Astrocyte (in vitro differentiated cells and primary cell): Measurements from ENCODE around the gene MAPKAPK3. TPM values are rescaled to one million over a fixed set of nuclear protein-coding genes. Genes with fewer than 3 reads are reported as not detected.
A peak's percentile ranks its signal among the peaks of the same experiment; 100 is the strongest.

Source experiments
- DNase-seq: peaks from one replicate; pipeline ENCODE4 v3.0.0-alpha.2; 2010; ENCODE audit warnings: low read depth
- FAIRE-seq: peaks from 2 replicates; lab custom pipeline; 2011; peaks lifted over from hg19 to GRCh38; lab: Jason Lieb, UNC
- H2AFZ ChIP-seq: 2 replicates; pipeline ENCODE4 v1.6.0; 2012; ENCODE audit warnings: low read depth, low read length, inconsistent platforms
- H3K27ac ChIP-seq: 2 replicates; pipeline ENCODE4 v1.5.1; 2011; ENCODE audit warnings: low read depth, low read length, inconsistent platforms
- H3K27me3 ChIP-seq: 2 replicates; pipeline ENCODE4 v1.6.0; 2011; ENCODE audit warnings: low read length, inconsistent platforms; ENCODE audit not compliant: insufficient read depth
- H3K36me3 ChIP-seq: 2 replicates; pipeline ENCODE4 v1.5.1; 2011; ENCODE audit warnings: low read length, inconsistent platforms; ENCODE audit not compliant: insufficient read depth
- H3K4me1 ChIP-seq: 2 replicates; pipeline ENCODE4 v1.5.1; 2011; ENCODE audit warnings: low read length, inconsistent platforms; ENCODE audit not compliant: insufficient read depth
- H3K4me2 ChIP-seq: 2 replicates; pipeline ENCODE4 v1.6.0; 2012; ENCODE audit warnings: low read length, inconsistent platforms
- H3K4me3 ChIP-seq: 2 replicates; pipeline ENCODE4 v1.5.1; 2011; ENCODE audit warnings: low read depth, mild to moderate bottlenecking, low read length, inconsistent platforms; ENCODE audit not compliant: insufficient read depth
- H3K79me2 ChIP-seq: 2 replicates; pipeline ENCODE4 v1.6.0; 2012; ENCODE audit warnings: mild to moderate bottlenecking, low read length, inconsistent platforms; ENCODE audit not compliant: insufficient read depth
- H3K9ac ChIP-seq: 2 replicates; pipeline ENCODE4 v1.6.0; 2012; ENCODE audit warnings: mild to moderate bottlenecking, low read length, inconsistent platforms
- H3K9me3 ChIP-seq: 2 replicates; pipeline ENCODE4 v1.5.1; 2012; ENCODE audit warnings: low read depth, mild to moderate bottlenecking, low read length, inconsistent platforms; ENCODE audit not compliant: insufficient read depth
- H4K20me1 ChIP-seq: 2 replicates; pipeline ENCODE4 v1.6.0; 2012; ENCODE audit warnings: low read length, inconsistent platforms; ENCODE audit not compliant: insufficient read depth
- H3K27ac Mint-ChIP-seq: one replicate; pipeline ENCODE4 v1.8.0; 2021; ENCODE audit warnings: mild to moderate bottlenecking, mixed read lengths; ENCODE audit not compliant: unreplicated experiment
- H3K27me3 Mint-ChIP-seq: one replicate; pipeline ENCODE4 v1.8.0; 2021; ENCODE audit warnings: low read depth, mixed read lengths; ENCODE audit not compliant: unreplicated experiment
- H3K36me3 Mint-ChIP-seq: one replicate; pipeline ENCODE4 v1.8.0; 2021; ENCODE audit warnings: low read depth, mixed read lengths; ENCODE audit not compliant: unreplicated experiment
- H3K4me1 Mint-ChIP-seq: one replicate; pipeline ENCODE4 v1.8.0; 2021; ENCODE audit warnings: low read depth, mixed read lengths; ENCODE audit not compliant: unreplicated experiment
- H3K4me3 Mint-ChIP-seq: one replicate; pipeline ENCODE4 v1.8.0; 2021; ENCODE audit warnings: mild to moderate bottlenecking, moderate library complexity, mixed read lengths; ENCODE audit not compliant: unreplicated experiment
- H3K9me3 Mint-ChIP-seq: one replicate; pipeline ENCODE4 v1.8.0; 2021; ENCODE audit warnings: mild to moderate bottlenecking, mixed read lengths; ENCODE audit not compliant: unreplicated experiment
- EZH2 ChIP-seq: IDR thresholded peaks from 2 replicates; pipeline ENCODE4 v1.6.1; 2012; ENCODE audit warnings: mild to moderate bottlenecking, low read length, inconsistent platforms; ENCODE audit not compliant: insufficient read depth
- total RNA-seq: library from RNA; stranded (reverse); gene quantifications from 2 replicates; pipeline ENCODE4 v1.2.1, GENCODE V29; 2021
- TF ChIP-seq, protein P1 (sequence below): IDR thresholded peaks from 2 replicates; pipeline ENCODE4 v1.5.1; 2011; ENCODE audit warnings: low read depth, mild to moderate bottlenecking, inconsistent platforms, low read length, moderate library complexity; ENCODE audit not compliant: insufficient read depth

The MAPKAPK3 gene
- total RNA-seq, 1 donor from 2014 or later: 23.4 TPM

GRCh38 chr3:50585919-50586762 lies 30.8 kb upstream of the MAPKAPK3 start:
- H3K4me1 Mint-ChIP-seq: peaks cover 12% of the 10 kb centered on the region
- H3K79me2 ChIP-seq: no peaks in the 10 kb centered on the region
- no peaks in the 10 kb centered on the region for H3K4me1 ChIP-seq
- H3K36me3 ChIP-seq: no peaks in the 10 kb centered on the region
- DNase-seq: no peak
- peaks cover 4% of the 10 kb centered on the region for H3K27me3 Mint-ChIP-seq
- H3K4me3 ChIP-seq: no peak overlapping the region
- H3K9ac ChIP-seq: no peak overlapping the region
- peaks cover 8% of the 10 kb centered on the region for H3K36me3 Mint-ChIP-seq
- no peaks in the 10 kb centered on the region for H3K9me3 Mint-ChIP-seq
- no peaks in the 10 kb centered on the region for H3K27me3 ChIP-seq
- no peak for FAIRE-seq
- TF ChIP-seq EZH2: no peak
- TF ChIP-seq, protein P1, sequence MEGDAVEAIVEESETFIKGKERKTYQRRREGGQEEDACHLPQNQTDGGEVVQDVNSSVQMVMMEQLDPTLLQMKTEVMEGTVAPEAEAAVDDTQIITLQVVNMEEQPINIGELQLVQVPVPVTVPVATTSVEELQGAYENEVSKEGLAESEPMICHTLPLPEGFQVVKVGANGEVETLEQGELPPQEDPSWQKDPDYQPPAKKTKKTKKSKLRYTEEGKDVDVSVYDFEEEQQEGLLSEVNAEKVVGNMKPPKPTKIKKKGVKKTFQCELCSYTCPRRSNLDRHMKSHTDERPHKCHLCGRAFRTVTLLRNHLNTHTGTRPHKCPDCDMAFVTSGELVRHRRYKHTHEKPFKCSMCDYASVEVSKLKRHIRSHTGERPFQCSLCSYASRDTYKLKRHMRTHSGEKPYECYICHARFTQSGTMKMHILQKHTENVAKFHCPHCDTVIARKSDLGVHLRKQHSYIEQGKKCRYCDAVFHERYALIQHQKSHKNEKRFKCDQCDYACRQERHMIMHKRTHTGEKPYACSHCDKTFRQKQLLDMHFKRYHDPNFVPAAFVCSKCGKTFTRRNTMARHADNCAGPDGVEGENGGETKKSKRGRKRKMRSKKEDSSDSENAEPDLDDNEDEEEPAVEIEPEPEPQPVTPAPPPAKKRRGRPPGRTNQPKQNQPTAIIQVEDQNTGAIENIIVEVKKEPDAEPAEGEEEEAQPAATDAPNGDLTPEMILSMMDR: no peak
- no peaks in the 10 kb centered on the region for H4K20me1 ChIP-seq
- no peak overlapping the region for H2AFZ ChIP-seq
- no peaks in the 10 kb centered on the region for H3K9me3 ChIP-seq
- H3K4me2 ChIP-seq: no peak overlapping the region
- H3K27ac ChIP-seq: no peak overlapping the region
- no peak overlapping the region for H3K27ac Mint-ChIP-seq
- no peak overlapping the region for H3K4me3 Mint-ChIP-seq

DNA sequence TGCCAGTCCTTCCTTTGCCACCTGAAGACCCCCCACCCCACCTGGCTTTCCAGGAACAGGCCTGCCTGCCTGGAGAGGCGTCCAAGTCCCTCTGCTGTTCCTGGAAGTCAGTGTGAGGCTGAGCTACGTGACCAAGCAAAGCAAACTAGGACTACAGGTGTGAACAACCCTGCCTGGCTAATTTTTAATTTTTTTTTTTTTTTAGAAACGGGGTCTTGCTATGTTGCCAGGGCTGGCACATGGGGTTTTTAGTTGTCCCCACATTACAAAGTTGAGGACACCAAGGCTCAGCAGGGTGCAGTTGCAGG lies 30.2 kb upstream of the MAPKAPK3 start:
- no peaks in the 10 kb centered on the region for H3K79me2 ChIP-seq
- no peaks in the 10 kb centered on the region for H3K36me3 ChIP-seq
- peaks cover 12% of the 10 kb centered on the region for H3K4me1 Mint-ChIP-seq
- H3K27me3 Mint-ChIP-seq: peaks cover 4% of the 10 kb centered on the region
- no peak for FAIRE-seq
- TF ChIP-seq EZH2: no peak
- TF ChIP-seq, protein P1: no peak
- H3K27ac ChIP-seq: no peak overlapping the region
- no peak for DNase-seq
- no peak overlapping the region for H3K4me3 ChIP-seq
- no peaks in the 10 kb centered on the region for H4K20me1 ChIP-seq
- H3K27me3 ChIP-seq: no peaks in the 10 kb centered on the region
- H3K4me3 Mint-ChIP-seq: no peak overlapping the region
- no peak overlapping the region for H2AFZ ChIP-seq
- H3K27ac Mint-ChIP-seq: no peak overlapping the region
- no peaks in the 10 kb centered on the region for H3K9me3 ChIP-seq
- H3K9me3 Mint-ChIP-seq: no peaks in the 10 kb centered on the region
- H3K4me2 ChIP-seq: no peak overlapping the region
- H3K9ac ChIP-seq: no peak overlapping the region
- no peaks in the 10 kb centered on the region for H3K4me1 ChIP-seq
- H3K36me3 Mint-ChIP-seq: peaks cover 8% of the 10 kb centered on the region

DNA sequence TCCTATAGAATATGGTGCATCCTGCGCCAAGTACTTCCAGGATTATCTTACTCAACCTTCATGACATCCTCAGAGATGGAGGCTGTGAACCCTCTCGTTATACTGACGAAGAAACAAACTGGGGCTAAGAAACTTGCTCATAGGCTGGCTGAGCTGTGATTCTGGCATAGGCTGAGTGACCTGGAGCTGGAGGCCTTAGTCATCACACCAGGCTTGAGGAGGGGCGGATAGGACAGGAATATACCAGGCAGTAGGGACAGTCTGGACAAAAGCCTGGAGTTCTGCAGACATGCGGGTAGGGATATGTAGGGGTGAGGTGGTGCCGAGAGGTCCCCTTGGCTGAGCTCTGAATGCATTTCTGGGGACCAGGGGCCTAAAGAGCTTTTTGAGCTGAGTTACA lies 29.6 kb upstream of the MAPKAPK3 start:
- H3K27me3 Mint-ChIP-seq: peaks cover 4% of the 10 kb centered on the region
- FAIRE-seq (no peak), DNase-seq (no peak)
- Histone ChIP-seq H4K20me1 (no peaks in the 10 kb centered on the region), H3K4me1 (no peaks in the 10 kb centered on the region), H3K4me3 (no peak overlapping the region), H3K79me2 (no peaks in the 10 kb centered on the region), H3K36me3 (no peaks in the 10 kb centered on the region), H3K9ac (no peak overlapping the region), H3K27ac (no peak overlapping the region), H3K4me2 (no peak overlapping the region), H3K27me3 (peaks cover 3% of the 10 kb centered on the region), H3K9me3 (no peaks in the 10 kb centered on the region), H2AFZ (no peak overlapping the region)
- no peak for TF ChIP-seq EZH2
- TF ChIP-seq, protein P1: no peak
- peaks cover 6% of the 10 kb centered on the region for H3K36me3 Mint-ChIP-seq
- H3K4me3 Mint-ChIP-seq: no peak overlapping the region
- no peaks in the 10 kb centered on the region for H3K9me3 Mint-ChIP-seq
- H3K27ac Mint-ChIP-seq: peak overlapping the region; percentile 19
- peaks cover 12% of the 10 kb centered on the region for H3K4me1 Mint-ChIP-seq
